Right ventricle myocardium superior (tissue), 1 donor: ENCODE measurements around the gene ANO4. TPM values are rescaled to one million over a fixed set of nuclear protein-coding genes. Genes with fewer than 3 reads are reported as not detected.
"Not testable (repeated sequence)": the region's sequence is repeated elsewhere in the genome, so short reads cannot be mapped to it uniquely, and the experiment has no call there.

ENCODE experiments used
- ATAC-seq: fragments of 200-7000 bp; cut with Tn5 transposase; one replicate; pipeline ENCODE4 v1.9.1; 2020; ENCODE audit warnings: mild to moderate bottlenecking; ENCODE audit not compliant: poor library complexity
- DNase-seq: peaks from one replicate; pipeline ENCODE4 v3.0.0-alpha.2; 2020
- intact Hi-C: fragments of 100-400 bp; cut with DNase I; formaldehyde crosslinking; loops from one replicate; pipeline ENCODE4 v1.11.2; 2022
- total RNA-seq: library from RNA; stranded (reverse); fragmentation: NEBNext Ultra II Directional; extraction: Animal tissue kit (Norgen Biotek cat#: 25700); gene quantifications from one replicate; pipeline ENCODE4 v1.2.1, GENCODE V29; 2021
- donor health status: DM: no; HTN: yes; CAD: no; lungs with severe emphysema.

The ANO4 gene
- total RNA-seq, 1 donor from 2014 or later, result not detected

DNA sequence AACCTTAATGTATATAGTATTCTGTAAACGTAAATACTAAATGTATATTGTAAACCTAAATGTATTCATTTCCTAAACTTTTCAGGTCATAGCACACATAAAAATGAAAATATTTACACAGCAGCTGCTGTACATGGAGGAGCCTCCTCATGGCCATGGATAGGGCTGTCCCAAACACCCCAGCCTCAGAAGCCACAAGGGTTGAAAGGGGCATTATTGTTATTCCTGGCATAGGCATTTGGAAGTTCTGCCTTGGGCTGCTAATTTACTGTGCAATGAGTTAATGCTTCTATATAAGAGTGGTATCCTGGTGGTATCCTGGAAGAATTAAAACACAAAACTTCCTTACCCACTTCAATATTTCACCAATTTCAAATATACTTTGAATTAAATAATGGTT is 256.1 kb downstream of the ANO4 start:
- intact Hi-C loops, result no loop called here
- DNase-seq, result no peak
- no peak for ATAC-seq

DNA sequence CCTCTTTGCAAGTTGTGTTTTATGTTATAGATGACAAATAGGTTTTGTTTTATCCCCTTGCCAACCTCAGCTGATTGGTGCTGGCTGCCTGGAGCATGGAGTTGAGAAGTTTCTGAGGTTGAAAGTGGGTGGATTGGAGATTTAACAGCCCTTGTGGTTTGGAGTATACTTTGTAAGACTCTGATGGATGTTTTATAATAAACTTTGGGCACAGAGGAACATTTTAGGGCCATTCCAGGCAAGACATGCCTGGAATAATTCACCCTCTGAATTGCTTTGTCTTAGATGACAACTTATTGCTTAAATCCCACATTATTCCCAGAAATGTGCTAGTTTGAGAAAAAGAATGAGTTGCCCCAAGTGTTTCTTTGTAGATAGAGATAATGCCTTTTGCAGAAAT is 256.6 kb downstream of the ANO4 start:
- DNase-seq (no peak), ATAC-seq (no peak)
- intact Hi-C loops, result no loop called here

DNA sequence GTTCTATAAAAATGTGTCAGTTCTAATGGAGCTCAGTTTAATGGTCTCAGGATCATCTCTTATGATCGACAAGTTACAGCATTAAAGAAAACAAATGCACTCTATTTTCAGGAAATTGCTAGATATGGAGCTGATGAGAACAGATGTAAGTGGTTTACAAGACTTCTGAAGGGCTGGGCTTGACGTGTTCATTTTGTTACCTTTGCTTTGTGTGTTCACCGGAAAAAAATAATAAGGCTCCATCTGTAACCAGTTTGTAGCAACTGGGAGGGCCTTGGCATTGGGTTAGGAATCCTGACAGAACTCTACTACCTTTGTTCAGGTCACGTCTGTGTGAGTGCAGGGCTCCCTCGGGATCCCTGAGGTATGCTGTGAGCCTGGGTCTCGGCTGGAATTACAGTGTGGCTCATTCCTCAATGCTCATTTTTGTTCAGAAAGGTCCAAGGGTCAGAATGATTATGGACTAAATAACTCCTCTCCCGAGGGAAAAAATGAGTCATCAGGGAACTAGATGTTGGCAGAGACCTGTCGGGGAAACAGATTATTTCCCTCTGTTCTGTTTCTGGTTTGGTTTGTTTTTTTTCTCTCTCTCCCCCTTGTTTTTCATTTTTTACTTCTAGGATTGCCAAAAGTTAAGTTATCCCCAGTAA is 257.4 kb downstream of the ANO4 start:
- intact Hi-C loops, result no loop called here
- DNase-seq (no peak), ATAC-seq (no peak)

DNA sequence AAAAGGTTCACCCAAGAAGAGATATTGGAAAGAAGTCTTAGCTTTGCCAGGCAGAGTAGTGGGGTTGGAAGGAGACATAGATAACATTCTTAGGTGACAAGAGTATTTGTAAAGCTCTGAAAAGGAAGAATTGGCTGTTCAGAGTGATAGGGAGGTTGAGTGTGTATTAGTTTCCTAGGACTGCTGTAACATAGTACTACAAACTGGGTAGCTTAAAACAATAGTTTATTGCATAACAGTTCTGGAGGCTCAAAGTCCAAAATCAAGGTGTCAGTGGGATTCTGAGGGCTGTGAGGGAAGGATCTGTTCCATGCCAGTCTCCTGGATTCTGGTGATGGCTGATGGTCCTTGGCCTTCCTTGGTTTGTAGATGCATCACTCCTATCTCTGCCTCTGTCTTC is 258.6 kb downstream of the ANO4 start:
- intact Hi-C loops, result no loop called here
- no peak for DNase-seq
- no peak for ATAC-seq

DNA sequence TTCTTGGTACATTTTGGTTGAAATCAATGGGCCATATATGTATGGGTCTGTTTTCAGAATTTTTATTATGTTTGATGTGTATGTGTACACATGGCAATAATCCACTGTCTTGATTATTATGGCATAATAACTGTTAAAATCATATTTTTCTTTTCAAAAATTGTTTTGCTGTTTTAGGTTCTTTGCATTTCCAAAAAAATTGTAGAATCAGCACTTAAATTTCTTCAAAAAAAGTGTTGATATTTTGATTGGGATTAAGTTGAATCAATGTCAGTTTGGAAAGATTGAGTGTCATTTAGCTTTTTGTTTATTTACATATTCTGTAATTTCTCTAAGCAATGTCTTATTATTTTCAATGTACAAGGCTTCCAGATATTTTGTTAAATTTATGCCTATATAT is 261.4 kb downstream of the ANO4 start:
- no peak for ATAC-seq
- intact Hi-C loops, result no loop called here
- no peak for DNase-seq

DNA sequence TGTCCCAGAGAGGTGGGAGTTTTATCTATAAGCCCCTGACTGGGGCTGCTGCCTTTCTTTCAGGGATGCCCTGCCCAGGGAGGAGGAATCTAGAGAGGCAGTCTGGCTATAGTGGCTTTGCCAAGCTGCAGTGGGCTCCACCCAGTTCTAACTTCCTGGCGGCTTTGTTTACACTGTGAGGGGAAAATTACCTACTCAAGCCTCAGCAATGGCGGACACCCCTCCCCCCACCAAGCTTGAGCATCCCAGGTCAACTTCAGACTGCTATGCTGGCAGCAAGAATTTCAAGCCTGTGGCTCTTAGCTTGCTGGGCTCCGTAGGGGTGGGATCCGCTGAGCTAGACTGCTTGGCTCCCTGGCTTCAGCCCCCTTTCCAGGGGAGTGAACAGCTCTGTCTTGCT is 267.9 kb downstream of the ANO4 start:
- ATAC-seq, DNase-seq, intact Hi-C loops: not testable (repeated sequence)

DNA sequence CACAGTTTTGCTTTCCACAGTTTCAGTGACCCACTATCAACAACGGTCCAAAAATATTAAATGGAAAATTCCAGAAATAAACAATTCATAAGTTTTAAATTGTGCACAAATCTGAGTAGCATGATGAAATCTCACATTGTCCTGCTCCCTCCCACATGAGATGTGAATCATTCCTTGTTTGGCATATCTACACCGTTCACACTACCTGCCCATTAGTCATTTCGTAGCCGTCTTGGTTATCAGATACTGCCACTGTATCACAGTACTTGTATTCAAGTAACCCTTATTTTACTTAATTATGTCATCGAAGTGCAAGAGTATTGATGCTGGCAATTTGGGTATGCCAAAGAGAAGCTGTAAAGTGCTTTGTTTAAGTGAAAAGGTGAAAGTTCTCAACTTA is 270.1 kb downstream of the ANO4 start:
- intact Hi-C loops, result no loop called here
- DNase-seq (no peak), ATAC-seq (no peak)

DNA sequence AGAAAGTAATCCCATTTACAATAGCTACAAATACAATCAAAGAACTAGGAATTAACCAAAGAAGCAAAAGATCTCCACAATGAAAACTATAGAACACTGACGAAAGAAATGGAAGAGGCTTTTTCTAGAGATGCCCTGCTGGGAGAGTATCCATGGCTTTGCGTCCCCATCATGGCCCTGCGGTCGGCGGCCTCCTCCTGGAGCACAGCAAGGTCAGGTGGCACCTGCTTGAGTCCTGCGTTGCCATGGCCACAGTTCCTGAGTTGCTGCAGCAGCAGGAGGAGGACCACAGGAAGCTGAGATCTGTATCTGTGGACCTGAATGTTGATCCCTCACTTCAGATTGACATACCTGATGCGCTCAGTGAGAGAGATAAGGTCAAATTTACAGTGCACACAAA is 271.9 kb downstream of the ANO4 start:
- ATAC-seq, result no peak
- intact Hi-C loops, result no loop called here
- DNase-seq, result no peak

DNA sequence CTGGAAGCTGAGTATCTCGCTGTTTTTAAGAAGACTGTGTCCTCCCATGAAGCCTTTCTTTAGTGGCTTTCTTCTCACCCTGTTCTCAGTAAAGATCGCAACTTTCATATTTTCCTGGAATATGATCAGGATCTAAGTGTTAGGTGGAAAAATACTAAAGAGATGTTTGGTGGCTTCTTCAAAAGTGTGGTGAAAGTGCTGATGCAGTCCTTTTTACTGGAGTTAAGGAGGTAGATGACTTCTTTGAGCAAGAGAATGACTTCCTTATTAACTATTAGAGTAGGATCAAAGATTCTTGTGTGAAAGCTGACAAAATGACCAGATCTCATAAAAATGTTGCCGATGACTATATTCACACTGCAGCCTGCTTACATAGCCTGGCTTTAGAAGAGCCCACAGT is 273.8 kb downstream of the ANO4 start:
- no peak for ATAC-seq

DNA sequence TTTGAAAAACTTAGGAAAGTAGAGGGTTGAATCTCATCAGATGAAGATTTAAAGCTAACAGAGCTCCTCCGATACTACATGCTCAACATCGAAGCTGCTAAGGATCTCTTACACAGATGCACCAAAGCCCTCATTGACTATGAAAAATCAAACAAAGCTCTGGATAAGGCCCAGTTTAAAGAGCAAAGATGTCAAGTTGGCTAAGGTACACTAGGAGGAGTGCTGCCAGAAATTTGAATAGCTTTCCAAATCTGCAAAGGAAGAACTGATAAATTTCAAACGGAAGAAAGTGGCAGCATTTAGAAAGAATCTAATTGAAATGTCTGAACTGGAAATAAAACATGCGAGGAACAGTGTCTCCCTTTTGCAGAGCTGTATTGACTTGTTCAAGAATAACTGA is 274.3 kb downstream of the ANO4 start:
- DNase-seq (no peak), ATAC-seq (no peak)
- intact Hi-C loops, result no loop called here

More for the DNA sequence above, 273.8 kb downstream of the ANO4 start:
- intact Hi-C loops, result no loop called here
- no peak for DNase-seq

DNA sequence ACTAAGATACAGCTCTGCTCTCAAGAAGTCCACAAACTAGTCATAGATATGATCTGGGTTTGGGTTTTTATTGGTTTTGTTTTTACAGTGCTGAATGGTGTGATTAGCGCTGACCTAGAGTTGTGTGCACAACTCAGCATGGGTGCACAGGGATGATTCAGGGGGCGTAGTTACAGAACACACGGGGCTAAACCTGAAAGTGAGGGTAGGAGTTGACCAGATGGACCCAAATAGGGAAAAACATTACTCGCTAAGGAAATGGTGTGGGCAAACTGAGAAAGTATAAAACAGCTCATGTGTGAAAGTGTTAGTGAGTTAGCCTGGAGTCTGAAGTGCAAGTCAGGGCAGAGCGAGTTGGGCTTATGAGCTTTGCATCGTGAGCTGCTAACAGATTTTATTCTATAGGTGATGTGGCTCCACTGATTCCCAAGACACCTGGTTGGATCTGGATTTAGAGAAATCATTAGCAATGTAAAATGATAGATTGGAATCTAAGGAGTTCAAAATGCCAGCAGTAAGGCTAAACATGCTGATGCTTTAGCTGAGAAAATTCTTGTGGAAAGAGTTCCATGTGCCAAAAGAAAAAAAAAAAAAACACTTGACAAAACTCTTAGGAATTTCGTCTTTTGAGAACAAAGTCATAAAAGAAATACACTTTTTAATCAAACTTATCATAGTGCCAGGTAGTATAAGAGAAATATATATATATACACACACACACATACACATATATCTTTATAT is 280.5 kb downstream of the ANO4 start:
- ATAC-seq (no peak), DNase-seq (no peak)
- intact Hi-C loops, result no loop called here

DNA sequence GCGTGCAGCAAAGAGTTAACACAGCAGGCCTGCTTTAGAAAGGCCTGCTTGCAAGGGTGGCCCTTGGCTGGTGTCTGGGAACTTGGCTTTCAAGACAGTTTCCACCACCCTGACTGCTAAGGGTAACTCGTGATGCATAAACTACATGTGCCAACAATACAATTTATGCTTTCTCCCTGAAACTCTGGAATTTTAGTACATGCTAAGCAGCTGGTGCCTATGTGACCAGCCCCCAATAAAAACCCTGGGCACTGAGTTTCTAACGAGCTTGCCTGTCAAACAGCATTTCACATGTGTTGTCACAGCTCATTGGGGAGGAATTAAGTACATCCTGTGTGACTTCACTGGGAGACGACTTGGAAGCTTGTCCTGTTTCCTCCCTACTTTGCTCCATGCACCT is 282.3 kb downstream of the ANO4 start:
- intact Hi-C loops, result no loop called here
- ATAC-seq, result no peak
- DNase-seq, result no peak

DNA sequence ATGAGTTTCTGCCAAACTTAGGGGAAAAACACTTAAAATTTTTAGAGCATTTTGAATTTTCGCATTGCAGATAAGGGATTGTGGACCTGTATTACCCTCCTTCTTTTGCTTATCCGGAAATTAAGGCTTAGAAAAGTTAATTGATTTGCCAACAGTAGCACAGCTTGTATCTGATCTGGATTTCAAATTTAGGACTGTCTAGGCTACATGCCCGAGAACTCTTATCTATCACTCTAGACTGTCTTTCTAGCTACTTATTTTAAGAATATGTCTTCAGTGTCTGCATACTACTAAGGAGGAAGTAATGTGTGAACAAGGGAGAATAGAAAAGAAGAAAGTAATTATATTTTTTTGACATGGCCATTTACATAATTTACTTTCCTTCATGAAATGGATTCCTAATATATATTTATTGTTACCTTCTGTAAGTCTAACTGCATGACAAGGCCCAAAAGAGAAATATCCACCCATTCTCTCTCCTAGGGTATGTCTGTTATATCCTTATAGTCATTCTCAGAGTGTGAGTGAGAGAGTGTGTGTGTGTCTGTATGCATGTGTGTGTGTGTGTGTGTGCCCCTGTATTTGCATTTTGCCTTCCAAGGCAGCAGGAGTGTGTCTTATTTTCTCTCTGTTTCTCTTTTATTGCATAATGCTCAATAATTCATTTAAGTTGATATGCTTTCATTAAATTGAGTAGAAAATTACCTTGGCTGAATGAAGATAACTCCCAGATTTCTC is 283.4 kb downstream of the ANO4 start:
- DNase-seq, result no peak
- intact Hi-C loops, result no loop called here
- no peak for ATAC-seq

DNA sequence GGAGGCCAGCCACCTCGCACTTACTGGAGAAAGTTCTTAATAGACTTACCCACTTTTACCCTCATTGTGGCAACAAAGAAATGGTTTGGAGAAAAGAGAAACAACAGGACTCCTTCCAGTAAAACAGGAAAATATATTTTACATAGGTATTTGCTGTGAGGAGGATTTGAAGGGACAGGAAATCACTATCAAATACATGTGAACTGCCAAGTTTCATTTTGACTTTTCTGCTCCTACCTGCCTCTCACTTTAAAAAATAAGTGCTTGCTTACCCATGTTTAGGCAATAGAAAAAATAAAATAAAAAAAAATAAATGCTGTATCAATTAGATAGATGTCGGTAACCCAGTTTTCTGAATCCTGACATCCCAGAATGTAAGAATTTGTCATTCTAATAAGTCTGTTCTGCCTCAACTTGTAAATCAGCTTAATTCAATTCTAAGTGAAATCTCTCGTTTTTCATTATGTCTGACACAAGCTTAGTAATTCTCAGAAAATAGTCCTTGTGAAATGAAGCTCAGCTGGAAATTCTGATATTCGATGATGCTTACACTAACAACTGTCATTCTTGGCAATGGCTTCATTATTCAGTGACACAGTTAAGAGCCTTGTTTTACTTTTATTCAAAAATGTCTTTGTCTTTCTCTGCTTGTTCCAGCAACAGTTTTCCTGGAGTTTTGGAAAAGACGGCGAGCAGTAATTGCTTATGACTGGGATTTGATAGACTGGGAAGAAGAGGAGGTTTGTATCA is 284.1 kb downstream of the ANO4 start:
- ATAC-seq (no peak), DNase-seq (no peak)
- intact Hi-C loops, result no loop called here

DNA sequence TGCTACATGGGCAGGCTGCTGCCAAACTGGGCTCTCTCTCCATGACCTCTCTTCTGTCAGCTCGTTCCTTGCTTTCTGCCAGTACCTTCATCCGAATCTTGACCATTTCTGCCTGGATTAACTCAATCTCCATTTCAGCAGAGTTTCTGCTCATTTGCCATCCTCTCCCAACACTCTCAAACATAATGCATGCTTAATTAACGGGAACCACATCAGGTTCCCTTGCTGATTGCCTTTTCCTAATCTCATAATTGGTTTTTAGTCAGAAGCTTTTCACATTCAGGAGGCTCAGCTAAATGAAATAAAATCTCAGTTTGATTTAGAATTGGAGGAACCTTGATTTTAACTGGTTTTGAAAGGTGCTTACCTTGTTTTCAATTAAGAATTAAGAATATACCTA is 288.1 kb downstream of the ANO4 start:
- ATAC-seq (no peak), DNase-seq (no peak)
- intact Hi-C loops, result no loop called here

DNA sequence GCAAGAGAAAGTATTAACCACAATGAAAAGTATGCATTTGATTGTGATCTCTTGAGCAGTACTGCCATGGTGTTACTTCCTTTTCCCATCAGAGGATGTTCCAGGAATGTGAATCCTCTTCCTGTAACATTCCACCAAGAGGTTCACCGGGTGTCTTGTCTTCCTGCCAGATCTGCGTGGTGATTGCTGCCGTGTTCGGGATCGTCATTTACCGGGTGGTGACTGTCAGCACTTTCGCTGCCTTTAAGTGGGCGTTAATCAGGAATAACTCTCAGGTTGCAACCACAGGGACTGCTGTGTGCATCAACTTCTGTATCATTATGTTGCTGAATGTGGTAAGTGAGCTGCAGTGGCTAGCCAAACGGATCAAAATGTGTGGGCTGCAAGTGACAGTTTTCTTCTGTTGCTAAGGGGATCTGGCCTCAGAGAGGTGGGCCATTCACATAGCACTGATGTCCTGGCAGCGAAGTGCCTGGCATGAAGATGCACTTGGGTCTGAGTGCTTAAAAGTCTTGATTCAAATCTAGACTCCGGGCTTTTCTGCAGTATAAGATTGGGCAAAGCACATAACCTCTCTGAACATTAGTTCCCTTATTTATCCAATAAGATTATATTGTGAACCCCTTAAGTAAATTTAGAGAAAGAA is 292.0 kb downstream of the ANO4 start:
- intact Hi-C loops, result no loop called here
- DNase-seq, result no peak
- ATAC-seq, result no peak

DNA sequence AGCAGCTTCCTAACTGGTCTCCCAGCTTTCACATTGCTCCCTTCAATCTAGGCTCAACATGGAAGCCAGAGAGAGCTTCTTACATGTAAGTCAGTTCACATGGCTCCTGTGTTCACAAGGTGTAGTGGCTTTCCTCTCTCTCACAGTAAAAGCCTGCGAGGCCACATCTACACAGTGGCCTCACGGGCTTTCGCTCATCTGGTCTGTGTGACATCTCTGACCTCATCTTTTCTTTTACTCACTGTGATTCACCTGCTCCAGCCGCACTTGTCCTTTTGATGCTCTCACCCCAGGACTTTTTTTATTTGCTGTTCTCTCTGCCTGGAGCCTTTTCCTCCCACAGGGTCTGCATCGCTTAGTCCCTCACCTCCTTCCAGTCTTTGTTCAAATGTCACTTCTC is 293.3 kb downstream of the ANO4 start:
- ATAC-seq, result no peak
- intact Hi-C loops, result no loop called here
- no peak for DNase-seq

DNA sequence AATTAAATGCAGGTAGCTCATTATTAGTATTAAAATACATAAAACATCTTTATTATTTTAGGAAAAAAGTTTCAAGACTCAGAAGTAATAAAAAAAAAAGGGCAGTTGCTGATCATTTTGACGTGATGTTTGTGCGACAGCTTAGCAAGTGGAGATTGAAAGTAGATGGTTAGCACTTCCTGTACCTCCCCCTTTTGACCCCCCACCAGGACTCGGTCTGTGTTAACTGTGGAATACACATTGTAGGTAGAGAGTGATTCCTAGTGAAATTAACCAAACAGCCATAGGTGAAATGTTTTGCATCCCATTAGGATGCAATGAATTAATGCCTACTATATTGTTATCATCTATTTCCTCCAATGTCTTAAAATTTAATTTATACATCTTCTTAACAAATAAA is 294.7 kb downstream of the ANO4 start:
- DNase-seq (no peak), ATAC-seq (no peak)
- intact Hi-C loops, result no loop called here

DNA sequence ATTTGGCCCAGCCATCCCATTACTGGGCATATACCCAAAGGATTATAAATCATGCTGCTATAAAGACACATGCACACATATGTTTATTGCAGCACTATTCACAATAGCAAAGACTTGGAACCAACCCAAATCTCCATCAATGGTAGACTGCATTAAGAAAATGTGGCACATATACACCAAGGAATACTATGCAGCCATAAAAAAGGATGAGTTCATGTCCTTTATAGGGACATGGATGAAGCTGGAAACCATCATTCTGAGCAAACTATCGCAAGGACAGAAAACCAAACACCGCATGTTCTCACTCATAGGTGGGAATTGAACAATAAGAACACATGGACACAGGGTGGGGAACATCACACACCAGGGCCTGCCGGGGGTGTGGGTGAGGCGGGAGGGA is 295.6 kb downstream of the ANO4 start:
- intact Hi-C loops, DNase-seq, ATAC-seq: not testable (repeated sequence)
